HG03521 (cell line): ENCODE measurements around the gene USP32.

Experiments
- ATAC-seq: cut with Tn5 transposase; IDR thresholded peaks from one replicate; pipeline ENCODE4 v1.9.1; 2021; ENCODE audit warnings: mild to moderate bottlenecking, moderate library complexity; ENCODE audit not compliant: unreplicated experiment

Gene USP32

GRCh38 chr17:60141111-60142018 lies 250.6 kb downstream of the USP32 start:
- ATAC-seq: no peak

- no peak for ATAC-seq
These were observed 252.3 kb downstream of the USP32 start for GRCh38 chr17:60139438-60140285.

- no peak for ATAC-seq
These were observed 253.0 kb downstream of the USP32 start for GRCh38 chr17:60138769-60139437.

- ATAC-seq: no peak
These were observed 254.2 kb downstream of the USP32 start for GRCh38 chr17:60137731-60138130.

- no peak for ATAC-seq
These were observed 255.8 kb downstream of the USP32 start for GRCh38 chr17:60135951-60136666.

GRCh38 chr17:60135151-60135950 lies 256.6 kb downstream of the USP32 start:
- ATAC-seq: peak; percentile 83

- ATAC-seq: no peak
These were observed 257.4 kb downstream of the USP32 start for GRCh38 chr17:60134396-60135150.

- ATAC-seq: no peak
These were observed 261.5 kb downstream of the USP32 start for GRCh38 chr17:60130466-60130865.

- no peak for ATAC-seq
These were observed 262.8 kb downstream of the USP32 start for GRCh38 chr17:60129164-60129563.
